Mammary epithelial cell (primary cell): ENCODE results near the gene MOB3B.
"Not testable (repeated sequence)": the region's sequence is repeated elsewhere in the genome, so short reads cannot be mapped to it uniquely, and the experiment has no call there.

Source experiments
- EZH2 ChIP-seq: IDR thresholded peaks from 2 replicates; pipeline ENCODE4 v1.6.1; 2012; ENCODE audit warnings: low read length, inconsistent platforms, borderline replicate concordance
- TF ChIP-seq, protein P1 (sequence below), 2 donors: IDR thresholded peaks in 1 of 2; conservative IDR thresholded peaks in 1 of 2; 2 replicates each; pipeline ENCODE4 v1.5.1; 2011 to 2012; ENCODE audit warnings: inconsistent platforms in 2 of 2, low read length in 2 of 2, mild to moderate bottlenecking in 2 of 2, control low read depth in 1 of 2, low read depth in 1 of 2; ENCODE audit not compliant: insufficient read depth in 1 of 2; ENCODE audit errors: extremely low read depth in 1 of 2

DNA sequence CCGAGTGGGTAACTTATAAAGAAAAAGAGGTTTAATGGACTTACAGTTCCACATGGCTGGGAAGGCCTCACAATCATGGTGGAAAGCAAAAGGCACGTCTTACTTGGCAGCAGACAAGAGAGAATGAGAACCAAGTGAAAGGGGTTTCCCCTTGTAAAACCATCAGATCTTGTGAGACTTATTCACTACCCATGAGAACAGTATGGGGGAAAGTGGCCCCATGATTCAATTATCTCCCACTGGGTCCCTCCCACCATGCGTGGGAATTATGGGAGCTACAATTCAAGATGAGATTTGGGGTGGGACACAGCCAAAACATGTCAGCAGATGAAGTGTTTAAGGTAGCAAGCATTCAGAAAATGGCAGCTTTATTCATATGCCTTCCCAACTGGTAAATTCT is 81.3 kb downstream of the MOB3B start:
- TF ChIP-seq, protein P1, sequence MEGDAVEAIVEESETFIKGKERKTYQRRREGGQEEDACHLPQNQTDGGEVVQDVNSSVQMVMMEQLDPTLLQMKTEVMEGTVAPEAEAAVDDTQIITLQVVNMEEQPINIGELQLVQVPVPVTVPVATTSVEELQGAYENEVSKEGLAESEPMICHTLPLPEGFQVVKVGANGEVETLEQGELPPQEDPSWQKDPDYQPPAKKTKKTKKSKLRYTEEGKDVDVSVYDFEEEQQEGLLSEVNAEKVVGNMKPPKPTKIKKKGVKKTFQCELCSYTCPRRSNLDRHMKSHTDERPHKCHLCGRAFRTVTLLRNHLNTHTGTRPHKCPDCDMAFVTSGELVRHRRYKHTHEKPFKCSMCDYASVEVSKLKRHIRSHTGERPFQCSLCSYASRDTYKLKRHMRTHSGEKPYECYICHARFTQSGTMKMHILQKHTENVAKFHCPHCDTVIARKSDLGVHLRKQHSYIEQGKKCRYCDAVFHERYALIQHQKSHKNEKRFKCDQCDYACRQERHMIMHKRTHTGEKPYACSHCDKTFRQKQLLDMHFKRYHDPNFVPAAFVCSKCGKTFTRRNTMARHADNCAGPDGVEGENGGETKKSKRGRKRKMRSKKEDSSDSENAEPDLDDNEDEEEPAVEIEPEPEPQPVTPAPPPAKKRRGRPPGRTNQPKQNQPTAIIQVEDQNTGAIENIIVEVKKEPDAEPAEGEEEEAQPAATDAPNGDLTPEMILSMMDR (conservative IDR thresholded peaks at IDR 0.05 in 1 of 2, IDR thresholded peaks at IDR 0.05 in 1 of 2; ENCODE audit: extremely low read depth in 1 of 2, insufficient read depth in 1 of 2, low read depth in 1 of 2, low read length in 2 of 2) = not testable (repeated sequence)
- TF ChIP-seq EZH2 = not testable (repeated sequence)
